ENCODE results near the gene CEP290. TPM values are rescaled to one million over a fixed set of nuclear protein-coding genes. Genes with fewer than 3 reads are reported as not detected.

Gene CEP290
- total and polyA plus RNA-seq, 2 donors from 2014 or later: 5.1 to 18.2 TPM

DNA sequence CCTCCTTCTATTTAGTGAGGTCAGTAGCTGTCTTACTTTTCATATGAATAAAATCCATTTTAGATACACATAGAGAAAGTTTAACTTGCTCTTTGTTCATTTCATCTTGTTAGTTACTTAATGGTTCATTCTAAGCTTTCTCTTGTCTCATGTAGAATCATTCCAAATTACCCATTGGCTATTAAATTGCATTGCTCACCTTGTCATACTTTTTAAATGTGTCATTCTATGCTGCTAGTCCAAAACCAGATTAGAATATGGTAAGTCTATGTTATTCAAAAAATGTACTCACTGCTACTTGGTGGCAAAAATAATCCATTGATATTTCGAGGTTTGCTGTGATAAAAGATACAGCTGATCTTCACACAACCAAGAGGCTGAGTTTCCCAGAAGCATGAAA lies 115.7 kb downstream of the CEP290 start:
- no peaks in the 10 kb centered on the region for H3K36me3 ChIP-seq (ENCODE audit: control insufficient read depth in 2 of 3, insufficient read depth in 3 of 3, low read length in 3 of 3)
- FAIRE-seq (no peak), DNase-seq (no peak)
- H3K9me3 ChIP-seq (ENCODE audit: control insufficient read depth in 2 of 3, insufficient read depth in 1 of 3, low read length in 3 of 3): no peaks in the 10 kb centered on the region
- no peaks in the 10 kb centered on the region for H3K27me3 ChIP-seq (ENCODE audit: control insufficient read depth, insufficient read depth, low read length)
- no peak overlapping the region for H3K4me3 ChIP-seq (ENCODE audit: low read length in 3 of 3)
- TF ChIP-seq CTCF (IDR thresholded peaks at IDR 0.05; ENCODE audit: borderline replicate concordance, extremely low read depth, insufficient read depth): no peak
- no peaks in the 10 kb centered on the region for H3K4me1 ChIP-seq (ENCODE audit: control insufficient read depth in 2 of 3, insufficient read depth in 2 of 3, low read depth in 1 of 3, low read length in 3 of 3)
- H3K9ac ChIP-seq (ENCODE audit: low read length in 3 of 3): no peak overlapping the region
- intact Hi-C loops (cut with DNase I): no loop called here
- H3K27ac ChIP-seq (ENCODE audit: low read depth in 2 of 2, low read length in 2 of 2): no peak overlapping the region

GRCh38 chr12:88017964-88018363 lies 123.9 kb downstream of the CEP290 start:
- peaks cover 0 to 4% (median 0%) of the 10 kb centered on the region in 3 donors for H3K9me3 ChIP-seq (ENCODE audit: control insufficient read depth in 2 of 3, insufficient read depth in 1 of 3, low read length in 3 of 3)
- H3K4me1 ChIP-seq (ENCODE audit: control insufficient read depth in 2 of 3, insufficient read depth in 2 of 3, low read depth in 1 of 3, low read length in 3 of 3): no peaks in the 10 kb centered on the region
- FAIRE-seq (no peak), DNase-seq (no peak)
- intact Hi-C loops (cut with DNase I): no loop called here
- H3K36me3 ChIP-seq (ENCODE audit: control insufficient read depth in 2 of 3, insufficient read depth in 3 of 3, low read length in 3 of 3): no peaks in the 10 kb centered on the region
- no peak overlapping the region for H3K9ac ChIP-seq (ENCODE audit: low read length in 3 of 3)
- TF ChIP-seq CTCF (IDR thresholded peaks at IDR 0.05; ENCODE audit: borderline replicate concordance, extremely low read depth, insufficient read depth): no peak
- no peak overlapping the region for H3K4me3 ChIP-seq (ENCODE audit: low read length in 3 of 3)
- no peak overlapping the region for H3K27ac ChIP-seq (ENCODE audit: low read depth in 2 of 2, low read length in 2 of 2)
- H3K27me3 ChIP-seq (ENCODE audit: control insufficient read depth, insufficient read depth, low read length): no peaks in the 10 kb centered on the region

DNA sequence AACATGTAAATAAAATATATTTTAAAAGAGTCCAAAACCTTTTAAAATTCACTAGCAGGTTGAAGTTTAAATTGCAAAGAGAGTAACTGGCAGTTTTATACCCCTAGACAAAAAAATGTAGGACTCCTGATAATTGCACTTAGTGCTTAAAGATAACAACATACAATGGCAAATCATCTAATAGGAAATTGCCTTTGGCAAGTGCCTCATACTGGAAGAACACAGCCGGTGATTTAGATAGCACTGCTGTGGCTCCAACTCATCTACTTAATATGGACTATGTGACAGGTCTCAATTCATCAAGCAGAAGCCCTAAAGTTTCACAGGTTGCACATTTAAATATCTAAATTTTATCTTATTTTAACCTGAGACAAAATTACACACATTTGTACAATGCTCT lies 126.1 kb downstream of the CEP290 start:
- intact Hi-C loops (cut with DNase I): no loop called here
- no peak overlapping the region for H3K9ac ChIP-seq (ENCODE audit: low read length in 3 of 3)
- FAIRE-seq (no peak), DNase-seq (no peak)
- H3K9me3 ChIP-seq (ENCODE audit: control insufficient read depth in 2 of 3, insufficient read depth in 1 of 3, low read length in 3 of 3): peaks cover 0 to 4% (median 0%) of the 10 kb centered on the region in 3 donors
- H3K4me1 ChIP-seq (ENCODE audit: control insufficient read depth in 2 of 3, insufficient read depth in 2 of 3, low read depth in 1 of 3, low read length in 3 of 3): no peaks in the 10 kb centered on the region
- H3K36me3 ChIP-seq (ENCODE audit: control insufficient read depth in 2 of 3, insufficient read depth in 3 of 3, low read length in 3 of 3): no peaks in the 10 kb centered on the region
- no peaks in the 10 kb centered on the region for H3K27me3 ChIP-seq (ENCODE audit: control insufficient read depth, insufficient read depth, low read length)
- H3K4me3 ChIP-seq (ENCODE audit: low read length in 3 of 3): no peak overlapping the region
- no peak overlapping the region for H3K27ac ChIP-seq (ENCODE audit: low read depth in 2 of 2, low read length in 2 of 2)
- TF ChIP-seq CTCF (IDR thresholded peaks at IDR 0.05; ENCODE audit: borderline replicate concordance, extremely low read depth, insufficient read depth): no peak

- no peak overlapping the region for H3K27ac ChIP-seq (ENCODE audit: low read depth in 2 of 2, low read length in 2 of 2)
- no peaks in the 10 kb centered on the region for H3K9me3 ChIP-seq (ENCODE audit: control insufficient read depth in 2 of 3, insufficient read depth in 1 of 3, low read length in 3 of 3)
- TF ChIP-seq CTCF (IDR thresholded peaks at IDR 0.05; ENCODE audit: borderline replicate concordance, extremely low read depth, insufficient read depth): no peak
- FAIRE-seq (no peak), DNase-seq (no peak)
- no peaks in the 10 kb centered on the region for H3K36me3 ChIP-seq (ENCODE audit: control insufficient read depth in 2 of 3, insufficient read depth in 3 of 3, low read length in 3 of 3)
- H3K4me3 ChIP-seq (ENCODE audit: low read length in 3 of 3): no peak overlapping the region
- no peaks in the 10 kb centered on the region for H3K4me1 ChIP-seq (ENCODE audit: control insufficient read depth in 2 of 3, insufficient read depth in 2 of 3, low read depth in 1 of 3, low read length in 3 of 3)
- no peak overlapping the region for H3K9ac ChIP-seq (ENCODE audit: low read length in 3 of 3)
- no peaks in the 10 kb centered on the region for H3K27me3 ChIP-seq (ENCODE audit: control insufficient read depth, insufficient read depth, low read length)
- intact Hi-C loops (cut with DNase I): no loop called here
Measured at GRCh38 chr12:88011755-88012154, 130.1 kb downstream of the CEP290 start.

Data from kidney (tissue), 14 donors.